Chondrocyte (in vitro differentiated cells): ENCODE results near the gene CDK6. TPM values are rescaled to one million over a fixed set of nuclear protein-coding genes. Genes with fewer than 3 reads are reported as not detected.

Source experiments
- DNase-seq: peaks from one replicate; pipeline ENCODE4 v3.0.0; 2021; ENCODE audit warnings: mixed read lengths, low spot score
- H3K27ac Mint-ChIP-seq: one replicate; pipeline ENCODE4 v1.8.0; 2021; ENCODE audit warnings: mild to moderate bottlenecking, moderate library complexity, mixed read lengths; ENCODE audit not compliant: unreplicated experiment
- H3K27me3 Mint-ChIP-seq: 2 replicates; pipeline ENCODE4 v1.8.0; 2021; ENCODE audit warnings: low read depth, mixed read lengths
- H3K36me3 Mint-ChIP-seq: 2 replicates; pipeline ENCODE4 v1.8.0; 2021; ENCODE audit warnings: low read depth, mixed read lengths
- H3K4me1 Mint-ChIP-seq: 2 replicates; pipeline ENCODE4 v1.8.0; 2021; ENCODE audit warnings: low read depth, mild to moderate bottlenecking, mixed read lengths
- H3K4me3 Mint-ChIP-seq: one replicate; pipeline ENCODE4 v1.8.0; 2021; ENCODE audit warnings: mild to moderate bottlenecking, moderate library complexity, mixed read lengths; ENCODE audit not compliant: unreplicated experiment
- H3K9me3 Mint-ChIP-seq: 2 replicates; pipeline ENCODE4 v1.8.0; 2021; ENCODE audit warnings: low read depth, mixed read lengths
- total RNA-seq: library from RNA; stranded (reverse); gene quantifications from 3 replicates; pipeline ENCODE4 v1.2.1, GENCODE V29; 2021
- TF ChIP-seq, protein P1 (sequence below): fragments of 200-600 bp; sonication (generic); IDR thresholded peaks from 2 replicates; pipeline ENCODE4 v1.5.0; 2021; ENCODE audit warnings: antibody characterized with exemption, mild to moderate bottlenecking, moderate library complexity

CDK6 gene
- total RNA-seq, 1 donor from 2014 or later = 162 TPM

DNA sequence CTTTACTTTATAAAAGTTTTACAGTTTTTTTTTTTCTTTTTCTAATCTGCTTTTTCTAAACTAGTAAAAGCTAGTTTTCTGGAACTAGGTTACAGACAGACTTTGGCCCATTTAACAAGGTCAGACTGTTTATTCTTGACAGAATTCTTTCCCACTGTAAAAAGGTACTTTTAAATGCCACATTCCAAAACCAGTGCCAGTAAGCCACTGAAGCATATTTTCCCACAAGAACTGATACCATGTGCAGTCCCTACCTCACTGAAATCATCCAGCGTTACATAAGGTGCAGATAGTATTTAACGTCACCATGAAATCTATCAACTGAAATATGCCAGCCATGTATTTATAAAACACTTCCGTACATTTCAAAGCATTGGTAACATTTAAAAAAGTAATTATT, 121.6 kb downstream of the CDK6 start:
- H3K9me3 Mint-ChIP-seq = no peaks in the 10 kb centered on the region
- TF ChIP-seq, protein P1, sequence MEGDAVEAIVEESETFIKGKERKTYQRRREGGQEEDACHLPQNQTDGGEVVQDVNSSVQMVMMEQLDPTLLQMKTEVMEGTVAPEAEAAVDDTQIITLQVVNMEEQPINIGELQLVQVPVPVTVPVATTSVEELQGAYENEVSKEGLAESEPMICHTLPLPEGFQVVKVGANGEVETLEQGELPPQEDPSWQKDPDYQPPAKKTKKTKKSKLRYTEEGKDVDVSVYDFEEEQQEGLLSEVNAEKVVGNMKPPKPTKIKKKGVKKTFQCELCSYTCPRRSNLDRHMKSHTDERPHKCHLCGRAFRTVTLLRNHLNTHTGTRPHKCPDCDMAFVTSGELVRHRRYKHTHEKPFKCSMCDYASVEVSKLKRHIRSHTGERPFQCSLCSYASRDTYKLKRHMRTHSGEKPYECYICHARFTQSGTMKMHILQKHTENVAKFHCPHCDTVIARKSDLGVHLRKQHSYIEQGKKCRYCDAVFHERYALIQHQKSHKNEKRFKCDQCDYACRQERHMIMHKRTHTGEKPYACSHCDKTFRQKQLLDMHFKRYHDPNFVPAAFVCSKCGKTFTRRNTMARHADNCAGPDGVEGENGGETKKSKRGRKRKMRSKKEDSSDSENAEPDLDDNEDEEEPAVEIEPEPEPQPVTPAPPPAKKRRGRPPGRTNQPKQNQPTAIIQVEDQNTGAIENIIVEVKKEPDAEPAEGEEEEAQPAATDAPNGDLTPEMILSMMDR = no peak
- no peak for DNase-seq

DNA sequence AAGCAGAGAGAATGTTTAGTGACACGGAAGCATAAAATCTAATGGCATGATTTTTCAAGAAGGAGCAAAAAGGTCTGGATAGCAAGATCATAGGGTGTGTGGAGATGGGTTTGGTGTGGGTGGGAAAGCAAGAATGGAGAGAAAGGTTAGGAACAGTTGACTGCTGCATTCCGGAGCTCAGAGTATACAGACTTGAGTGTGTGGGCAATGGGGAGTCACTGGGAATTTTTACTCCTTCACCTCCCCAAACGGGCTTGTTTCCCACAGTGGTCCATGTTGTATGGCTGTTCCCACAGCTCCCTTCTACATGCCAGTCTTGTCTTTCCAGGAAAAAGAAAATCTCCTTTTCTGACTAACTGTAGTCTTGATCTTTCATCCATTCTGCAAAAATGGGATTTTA, 122.1 kb downstream of the CDK6 start:
- peaks cover 73% of the 10 kb centered on the region for H3K4me1 Mint-ChIP-seq
- no peaks in the 10 kb centered on the region for H3K9me3 Mint-ChIP-seq
- peaks cover 5% of the 10 kb centered on the region for H3K36me3 Mint-ChIP-seq
- peak overlapping the region; percentile 96 for H3K27ac Mint-ChIP-seq
- TF ChIP-seq, protein P1 = no peak
- H3K27me3 Mint-ChIP-seq = no peaks in the 10 kb centered on the region
- DNase-seq = no peak
- peak overlapping the region; percentile 0 for H3K4me3 Mint-ChIP-seq

More for the DNA sequence above, 121.6 kb downstream of the CDK6 start:
- peak overlapping the region; percentile 96 for H3K27ac Mint-ChIP-seq
- peaks cover 76% of the 10 kb centered on the region for H3K4me1 Mint-ChIP-seq
- no peak overlapping the region for H3K4me3 Mint-ChIP-seq
- peaks cover 5% of the 10 kb centered on the region for H3K36me3 Mint-ChIP-seq
- H3K27me3 Mint-ChIP-seq = no peaks in the 10 kb centered on the region

GRCh38 chr7:92709912-92710311, 126.5 kb downstream of the CDK6 start:
- TF ChIP-seq, protein P1 = no peak

GRCh38 chr7:92709150-92709549, 127.2 kb downstream of the CDK6 start:
- H3K27ac Mint-ChIP-seq = peak overlapping the region; percentile 77
- peaks cover 7% of the 10 kb centered on the region for H3K9me3 Mint-ChIP-seq
- DNase-seq = no peak
- H3K27me3 Mint-ChIP-seq = no peaks in the 10 kb centered on the region
- H3K4me1 Mint-ChIP-seq = peaks cover 53% of the 10 kb centered on the region
- no peak overlapping the region for H3K4me3 Mint-ChIP-seq
- TF ChIP-seq, protein P1 = no peak
- H3K36me3 Mint-ChIP-seq = peaks cover 18% of the 10 kb centered on the region

More at GRCh38 chr7:92709912-92710311, 126.5 kb downstream of the CDK6 start:
- peaks cover 6% of the 10 kb centered on the region for H3K9me3 Mint-ChIP-seq
- H3K27me3 Mint-ChIP-seq = no peaks in the 10 kb centered on the region
- H3K4me3 Mint-ChIP-seq = no peak overlapping the region
- peaks cover 60% of the 10 kb centered on the region for H3K4me1 Mint-ChIP-seq
- H3K27ac Mint-ChIP-seq = no peak overlapping the region
- peaks cover 12% of the 10 kb centered on the region for H3K36me3 Mint-ChIP-seq
- no peak for DNase-seq

- Mint-ChIP-seq H3K4me3 (no peak overlapping the region), H3K4me1 (peaks cover 51% of the 10 kb centered on the region), H3K36me3 (peaks cover 22% of the 10 kb centered on the region), H3K27me3 (no peaks in the 10 kb centered on the region), H3K27ac (no peak overlapping the region), H3K9me3 (peaks cover 9% of the 10 kb centered on the region)
- DNase-seq = no peak
- TF ChIP-seq, protein P1 = no peak
Measured at GRCh38 chr7:92708111-92709042, 128.0 kb downstream of the CDK6 start.
